ENCODE results near the gene CSNK2A2. TPM values are rescaled to one million over a fixed set of nuclear protein-coding genes. Genes with fewer than 3 reads are reported as not detected.

The CSNK2A2 gene
- total RNA-seq, 1 experiment from 2014 or later, result 36.1 TPM

- DNase-seq (ENCODE audit: low read depth), result no peak
Observed at GRCh38 chr16:58198803-58199411, 1.0 kb upstream of the CSNK2A2 start.

GRCh38 chr16:58197314-58198012 lies 443 bp downstream of the CSNK2A2 start:
- DNase-seq (ENCODE audit: low read depth), result no peak

GRCh38 chr16:58196898-58197313 lies 1.0 kb downstream of the CSNK2A2 start:
- DNase-seq (ENCODE audit: low read depth), result no peak

GRCh38 chr16:58195771-58196170 lies 2.1 kb downstream of the CSNK2A2 start:
- DNase-seq (ENCODE audit: low read depth), result no peak

- no peak for DNase-seq (ENCODE audit: low read depth)
Observed at GRCh38 chr16:58195344-58195743, 2.6 kb downstream of the CSNK2A2 start.

GRCh38 chr16:58194790-58195189 lies 3.1 kb downstream of the CSNK2A2 start:
- DNase-seq (ENCODE audit: low read depth), result no peak

- DNase-seq (ENCODE audit: low read depth), result no peak
Observed at GRCh38 chr16:58187665-58188421, 10.1 kb downstream of the CSNK2A2 start.

- DNase-seq (ENCODE audit: low read depth), result no peak
Observed at GRCh38 chr16:58187092-58187491, 10.8 kb downstream of the CSNK2A2 start.

GRCh38 chr16:58186176-58186944 lies 11.5 kb downstream of the CSNK2A2 start:
- no peak for DNase-seq (ENCODE audit: low read depth)

- no peak for DNase-seq (ENCODE audit: low read depth)
Observed at GRCh38 chr16:58177353-58177710, 20.6 kb downstream of the CSNK2A2 start.

GRCh38 chr16:58176608-58177352 lies 21.1 kb downstream of the CSNK2A2 start:
- DNase-seq (ENCODE audit: low read depth), result no peak

- no peak for DNase-seq (ENCODE audit: low read depth)
Observed at GRCh38 chr16:58170223-58170622, 27.7 kb downstream of the CSNK2A2 start.

- DNase-seq (ENCODE audit: low read depth), result no peak
Observed at GRCh38 chr16:58160855-58161254, 37.1 kb downstream of the CSNK2A2 start.

GRCh38 chr16:58158725-58159124 lies 39.2 kb downstream of the CSNK2A2 start:
- no peak for DNase-seq (ENCODE audit: low read depth)

GRCh38 chr16:58157951-58158540 lies 39.9 kb downstream of the CSNK2A2 start:
- DNase-seq (ENCODE audit: low read depth), result no peak

GRCh38 chr16:58157239-58157638 lies 40.7 kb downstream of the CSNK2A2 start:
- no peak for DNase-seq (ENCODE audit: low read depth)

- DNase-seq (ENCODE audit: low read depth), result no peak
Observed at GRCh38 chr16:58155839-58156238, 42.1 kb downstream of the CSNK2A2 start.

GRCh38 chr16:58154345-58154744 lies 43.6 kb downstream of the CSNK2A2 start:
- DNase-seq (ENCODE audit: low read depth), result no peak

- DNase-seq (ENCODE audit: low read depth), result no peak
Observed at GRCh38 chr16:58152246-58152868, 45.5 kb downstream of the CSNK2A2 start.

- DNase-seq (ENCODE audit: low read depth), result no peak
Observed at GRCh38 chr16:58148526-58148925, 49.4 kb downstream of the CSNK2A2 start.

- DNase-seq (ENCODE audit: low read depth), result no peak
Observed at GRCh38 chr16:58148099-58148498, 49.8 kb downstream of the CSNK2A2 start.

Measured in M059J (cell line).